GM23338 (cell line): ENCODE measurements around the gene IL15RA. TPM values are rescaled to one million over a fixed set of nuclear protein-coding genes. Genes with fewer than 3 reads are reported as not detected.

Experiments
- ATAC-seq: fragments of 200-7000 bp; cut with Tn5 transposase; 3 replicates; pipeline ENCODE4 v1.9.1; 2020
- DNase-seq: peaks from one replicate; pipeline ENCODE4 v3.0.0-alpha.2; 2015; ENCODE audit warnings: low spot score
- H2AFZ ChIP-seq: fragments of 200-600 bp; sonication (generic); 2 replicates; pipeline ENCODE4 v1.8.0; 2016; ENCODE audit warnings: antibody characterized with exemption, mild to moderate bottlenecking, moderate library complexity
- H3F3A ChIP-seq: fragments of 200-600 bp; sonication (generic); replicated peaks from 2 replicates; pipeline ENCODE4 v1.8.0; 2017; ENCODE audit warnings: antibody characterized with exemption, mixed run types, low read depth
- H3K27ac ChIP-seq: fragments of 200-600 bp; sonication (generic); 2 replicates; pipeline ENCODE4 v1.6.1; 2016; ENCODE audit warnings: low read depth
- H3K27me3 ChIP-seq: fragments of 200-600 bp; sonication (generic); 2 replicates; pipeline ENCODE4 v1.8.0; 2016; ENCODE audit warnings: mild to moderate bottlenecking, mixed run types, moderate library complexity; ENCODE audit not compliant: insufficient read depth
- H3K36me3 ChIP-seq: fragments of 200-600 bp; sonication (generic); 2 replicates; pipeline ENCODE4 v1.8.0; 2016; ENCODE audit warnings: mild to moderate bottlenecking; ENCODE audit not compliant: insufficient read depth
- H3K4me1 ChIP-seq: fragments of 200-600 bp; sonication (generic); 2 replicates; pipeline ENCODE4 v1.8.0; 2016; ENCODE audit warnings: mild to moderate bottlenecking, moderate library complexity; ENCODE audit not compliant: insufficient read depth
- H3K4me2 ChIP-seq: fragments of 200-600 bp; sonication (generic); 2 replicates; pipeline ENCODE4 v1.7.1; 2017; ENCODE audit warnings: mixed run types
- H3K4me3 ChIP-seq: fragments of 200-600 bp; sonication (generic); 2 replicates; pipeline ENCODE4 v1.6.1; 2016; ENCODE audit warnings: mixed run types
- H3K79me2 ChIP-seq: fragments of 200-600 bp; sonication (generic); replicated peaks from 2 replicates; pipeline ENCODE4 v1.8.0; 2017; ENCODE audit warnings: mild to moderate bottlenecking; ENCODE audit not compliant: insufficient read depth
- H3K9me2 ChIP-seq: fragments of 200-600 bp; sonication (generic); 2 replicates; pipeline ENCODE4 v1.8.0; 2017; ENCODE audit not compliant: insufficient read depth
- H4K20me1 ChIP-seq: fragments of 200-600 bp; sonication (generic); replicated peaks from 2 replicates; pipeline ENCODE4 v1.8.0; 2017; ENCODE audit warnings: mild to moderate bottlenecking; ENCODE audit not compliant: insufficient read depth
- H3K27ac Mint-ChIP-seq: 2 replicates; pipeline ENCODE4 v1.8.0; 2020; ENCODE audit warnings: inconsistent platforms, mild to moderate bottlenecking, moderate library complexity, mixed read lengths
- H3K27me3 Mint-ChIP-seq: 3 replicates; pipeline ENCODE4 v1.8.0; 2022; ENCODE audit warnings: low read depth, mild to moderate bottlenecking, moderate library complexity, mixed read lengths, inconsistent platforms; ENCODE audit not compliant: insufficient read depth, poor library complexity
- H3K36me3 Mint-ChIP-seq: 3 replicates; pipeline ENCODE4 v1.8.0; 2021; ENCODE audit warnings: low read depth, mild to moderate bottlenecking, inconsistent platforms, moderate library complexity, mixed read lengths
- H3K4me1 Mint-ChIP-seq: 3 replicates; pipeline ENCODE4 v1.8.0; 2020; ENCODE audit warnings: mild to moderate bottlenecking, inconsistent platforms, mixed read lengths
- H3K4me3 Mint-ChIP-seq: 3 replicates; pipeline ENCODE4 v1.8.0; 2021; ENCODE audit warnings: moderate library complexity, mild to moderate bottlenecking, inconsistent platforms, mixed read lengths
- H3K9me3 Mint-ChIP-seq: 3 replicates; pipeline ENCODE4 v1.8.0; 2020; ENCODE audit warnings: moderate library complexity, mild to moderate bottlenecking, inconsistent platforms, mixed read lengths
- CTCF ChIP-seq, 2 experiments: fragments of 200-600 bp in 1 of 2; sonication (generic) in 1 of 2; conservative IDR thresholded peaks; 2 replicates each; pipeline versions ENCODE4 v1.5.1 to v1.6.1; 2016 to 2017; ENCODE audit warnings: antibody characterized with exemption in 2 of 2, low read depth in 2 of 2, mild to moderate bottlenecking in 2 of 2, moderate library complexity in 1 of 2
- ETS1 ChIP-seq: IDR thresholded peaks from 2 replicates; pipeline ENCODE4 v1.6.1; 2016; ENCODE audit warnings: antibody characterized with exemption
- EZH2 ChIP-seq: fragments of 200-600 bp; sonication (generic); IDR thresholded peaks from one replicate; pipeline ENCODE4 v1.8.0; 2017; ENCODE audit warnings: antibody characterized with exemption, mild to moderate bottlenecking, low read depth; ENCODE audit not compliant: unreplicated experiment
- EZH2phosphoT487 ChIP-seq: fragments of 200-600 bp; sonication (generic); IDR thresholded peaks from one replicate; pipeline ENCODE4 v1.8.1; 2018; ENCODE audit warnings: antibody characterized with exemption; ENCODE audit not compliant: unreplicated experiment
- JUNB ChIP-seq: IDR thresholded peaks from one replicate; pipeline ENCODE4 v1.6.1; 2016; ENCODE audit warnings: antibody characterized with exemption; ENCODE audit not compliant: unreplicated experiment
- POLR2AphosphoS5 ChIP-seq: IDR thresholded peaks from 2 replicates; pipeline ENCODE4 v1.6.1; 2016; ENCODE audit warnings: antibody characterized with exemption, low read depth
- STAT1 ChIP-seq: IDR thresholded peaks from one replicate; pipeline ENCODE4 v1.6.1; 2016; ENCODE audit warnings: antibody characterized with exemption; ENCODE audit not compliant: unreplicated experiment
- ZNF114 ChIP-seq: fragments of 250-450 bp; sonication (Bioruptor Pico); IDR thresholded peaks from 2 replicates; pipeline ENCODE4 v1.5.0; 2020; ENCODE audit warnings: mild to moderate bottlenecking, moderate library complexity
- ZNF331 ChIP-seq: fragments of 250-450 bp; sonication (Bioruptor Pico); IDR thresholded peaks from 2 replicates; pipeline ENCODE4 v1.5.0; 2020; ENCODE audit warnings: low read depth, mild to moderate bottlenecking, moderate library complexity
- polyA plus RNA-seq: library from polyadenylated mRNA; unstranded; fragments of >200 nt; fragmentation: Nextera tagmentation; extraction: Ambion mirVana; gene quantifications from 2 replicates; pipeline ENCODE4 v1.2.1, GENCODE V29; 2016
- total RNA-seq: library from RNA; depleted of rRNA; stranded (reverse); fragments of >200 nt; shearing (Covaris generic); gene quantifications from 2 replicates; pipeline ENCODE4 v1.2.3, GENCODE V29; 2014
- TF ChIP-seq, protein P1 (sequence below): fragments of 250-450 bp; sonication (Bioruptor Pico); IDR thresholded peaks from 2 replicates; pipeline ENCODE4 v1.5.0; 2020; ENCODE audit warnings: mild to moderate bottlenecking, moderate library complexity
- TF ChIP-seq, protein P2 (sequence below): IDR thresholded peaks from one replicate; pipeline ENCODE4 v1.6.1; 2018; ENCODE audit warnings: antibody characterized with exemption; ENCODE audit not compliant: unreplicated experiment

Gene IL15RA
- total and polyA plus RNA-seq, 2 experiments from 2014 or later: 1.6 to 2.2 TPM

- TF ChIP-seq CTCF (conservative IDR thresholded peaks at IDR 0.05; ENCODE audit: low read depth in 2 of 2) (no peak), ZNF114 (CRISPR knock-in tag) (no peak), EZH2phosphoT487 (no peak), STAT1 (no peak), JUNB (no peak), ETS1 (no peak), POLR2AphosphoS5 (no peak)
Observed at GRCh38 chr10:5911670-5912069, 65.7 kb downstream of the IL15RA start (continued).

GRCh38 chr10:5910323-5911100 is 66.8 kb downstream of the IL15RA start:
- Histone ChIP-seq H2AFZ (no peak overlapping the region), H3K36me3 (peaks cover 33% of the 10 kb centered on the region), H3F3A (no peaks in the 10 kb centered on the region), H3K79me2 (peaks cover 7% of the 10 kb centered on the region; the same call in 1 of the 2 replicates), H3K4me1 (no peaks in the 10 kb centered on the region), H4K20me1 (peaks cover 6% of the 10 kb centered on the region; the same call in 1 of the 2 replicates), H3K4me3 (no peak overlapping the region), H3K27me3 (no peaks in the 10 kb centered on the region), H3K4me2 (no peak overlapping the region), H3K27ac (no peak overlapping the region), H3K9me2 (no peaks in the 10 kb centered on the region)
- no peak overlapping the region for H3K4me3 Mint-ChIP-seq
- no peaks in the 10 kb centered on the region for H3K4me1 Mint-ChIP-seq
- no peak for DNase-seq
- H3K27me3 Mint-ChIP-seq: peaks cover 1% of the 10 kb centered on the region
- no peak overlapping the region for H3K27ac Mint-ChIP-seq
- no peaks in the 10 kb centered on the region for H3K9me3 Mint-ChIP-seq
- H3K36me3 Mint-ChIP-seq: peaks cover 67% of the 10 kb centered on the region
- no peak for ATAC-seq
- TF ChIP-seq ZNF331 (no peak), ZNF114 (CRISPR knock-in tag) (no peak), EZH2 (no peak), EZH2phosphoT487 (no peak)
- TF ChIP-seq, protein P1, sequence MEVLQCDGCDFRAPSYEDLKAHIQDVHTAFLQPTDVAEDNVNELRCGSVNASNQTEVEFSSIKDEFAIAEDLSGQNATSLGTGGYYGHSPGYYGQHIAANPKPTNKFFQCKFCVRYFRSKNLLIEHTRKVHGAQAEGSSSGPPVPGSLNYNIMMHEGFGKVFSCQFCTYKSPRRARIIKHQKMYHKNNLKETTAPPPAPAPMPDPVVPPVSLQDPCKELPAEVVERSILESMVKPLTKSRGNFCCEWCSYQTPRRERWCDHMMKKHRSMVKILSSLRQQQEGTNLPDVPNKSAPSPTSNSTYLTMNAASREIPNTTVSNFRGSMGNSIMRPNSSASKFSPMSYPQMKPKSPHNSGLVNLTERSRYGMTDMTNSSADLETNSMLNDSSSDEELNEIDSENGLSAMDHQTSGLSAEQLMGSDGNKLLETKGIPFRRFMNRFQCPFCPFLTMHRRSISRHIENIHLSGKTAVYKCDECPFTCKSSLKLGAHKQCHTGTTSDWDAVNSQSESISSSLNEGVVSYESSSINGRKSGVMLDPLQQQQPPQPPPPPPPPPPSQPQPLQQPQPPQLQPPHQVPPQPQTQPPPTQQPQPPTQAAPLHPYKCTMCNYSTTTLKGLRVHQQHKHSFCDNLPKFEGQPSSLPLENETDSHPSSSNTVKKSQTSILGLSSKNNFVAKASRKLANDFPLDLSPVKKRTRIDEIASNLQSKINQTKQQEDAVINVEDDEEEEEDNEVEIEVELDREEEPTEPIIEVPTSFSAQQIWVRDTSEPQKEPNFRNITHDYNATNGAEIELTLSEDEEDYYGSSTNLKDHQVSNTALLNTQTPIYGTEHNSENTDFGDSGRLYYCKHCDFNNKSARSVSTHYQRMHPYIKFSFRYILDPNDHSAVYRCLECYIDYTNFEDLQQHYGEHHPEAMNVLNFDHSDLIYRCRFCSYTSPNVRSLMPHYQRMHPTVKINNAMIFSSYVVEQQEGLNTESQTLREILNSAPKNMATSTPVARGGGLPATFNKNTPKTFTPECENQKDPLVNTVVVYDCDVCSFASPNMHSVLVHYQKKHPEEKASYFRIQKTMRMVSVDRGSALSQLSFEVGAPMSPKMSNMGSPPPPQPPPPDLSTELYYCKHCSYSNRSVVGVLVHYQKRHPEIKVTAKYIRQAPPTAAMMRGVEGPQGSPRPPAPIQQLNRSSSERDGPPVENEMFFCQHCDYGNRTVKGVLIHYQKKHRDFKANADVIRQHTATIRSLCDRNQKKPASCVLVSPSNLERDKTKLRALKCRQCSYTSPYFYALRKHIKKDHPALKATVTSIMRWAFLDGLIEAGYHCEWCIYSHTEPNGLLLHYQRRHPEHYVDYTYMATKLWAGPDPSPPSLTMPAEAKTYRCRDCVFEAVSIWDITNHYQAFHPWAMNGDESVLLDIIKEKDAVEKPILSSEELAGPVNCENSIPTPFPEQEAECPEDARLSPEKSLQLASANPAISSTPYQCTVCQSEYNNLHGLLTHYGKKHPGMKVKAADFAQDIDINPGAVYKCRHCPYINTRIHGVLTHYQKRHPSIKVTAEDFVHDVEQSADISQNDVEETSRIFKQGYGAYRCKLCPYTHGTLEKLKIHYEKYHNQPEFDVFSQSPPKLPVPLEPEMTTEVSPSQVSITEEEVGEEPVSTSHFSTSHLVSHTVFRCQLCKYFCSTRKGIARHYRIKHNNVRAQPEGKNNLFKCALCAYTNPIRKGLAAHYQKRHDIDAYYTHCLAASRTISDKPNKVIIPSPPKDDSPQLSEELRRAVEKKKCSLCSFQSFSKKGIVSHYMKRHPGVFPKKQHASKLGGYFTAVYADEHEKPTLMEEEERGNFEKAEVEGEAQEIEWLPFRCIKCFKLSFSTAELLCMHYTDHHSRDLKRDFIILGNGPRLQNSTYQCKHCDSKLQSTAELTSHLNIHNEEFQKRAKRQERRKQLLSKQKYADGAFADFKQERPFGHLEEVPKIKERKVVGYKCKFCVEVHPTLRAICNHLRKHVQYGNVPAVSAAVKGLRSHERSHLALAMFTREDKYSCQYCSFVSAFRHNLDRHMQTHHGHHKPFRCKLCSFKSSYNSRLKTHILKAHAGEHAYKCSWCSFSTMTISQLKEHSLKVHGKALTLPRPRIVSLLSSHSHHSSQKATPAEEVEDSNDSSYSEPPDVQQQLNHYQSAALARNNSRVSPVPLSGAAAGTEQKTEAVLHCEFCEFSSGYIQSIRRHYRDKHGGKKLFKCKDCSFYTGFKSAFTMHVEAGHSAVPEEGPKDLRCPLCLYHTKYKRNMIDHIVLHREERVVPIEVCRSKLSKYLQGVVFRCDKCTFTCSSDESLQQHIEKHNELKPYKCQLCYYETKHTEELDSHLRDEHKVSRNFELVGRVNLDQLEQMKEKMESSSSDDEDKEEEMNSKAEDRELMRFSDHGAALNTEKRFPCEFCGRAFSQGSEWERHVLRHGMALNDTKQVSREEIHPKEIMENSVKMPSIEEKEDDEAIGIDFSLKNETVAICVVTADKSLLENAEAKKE (CRISPR knock-in tag): no peak
- TF ChIP-seq, protein P2, sequence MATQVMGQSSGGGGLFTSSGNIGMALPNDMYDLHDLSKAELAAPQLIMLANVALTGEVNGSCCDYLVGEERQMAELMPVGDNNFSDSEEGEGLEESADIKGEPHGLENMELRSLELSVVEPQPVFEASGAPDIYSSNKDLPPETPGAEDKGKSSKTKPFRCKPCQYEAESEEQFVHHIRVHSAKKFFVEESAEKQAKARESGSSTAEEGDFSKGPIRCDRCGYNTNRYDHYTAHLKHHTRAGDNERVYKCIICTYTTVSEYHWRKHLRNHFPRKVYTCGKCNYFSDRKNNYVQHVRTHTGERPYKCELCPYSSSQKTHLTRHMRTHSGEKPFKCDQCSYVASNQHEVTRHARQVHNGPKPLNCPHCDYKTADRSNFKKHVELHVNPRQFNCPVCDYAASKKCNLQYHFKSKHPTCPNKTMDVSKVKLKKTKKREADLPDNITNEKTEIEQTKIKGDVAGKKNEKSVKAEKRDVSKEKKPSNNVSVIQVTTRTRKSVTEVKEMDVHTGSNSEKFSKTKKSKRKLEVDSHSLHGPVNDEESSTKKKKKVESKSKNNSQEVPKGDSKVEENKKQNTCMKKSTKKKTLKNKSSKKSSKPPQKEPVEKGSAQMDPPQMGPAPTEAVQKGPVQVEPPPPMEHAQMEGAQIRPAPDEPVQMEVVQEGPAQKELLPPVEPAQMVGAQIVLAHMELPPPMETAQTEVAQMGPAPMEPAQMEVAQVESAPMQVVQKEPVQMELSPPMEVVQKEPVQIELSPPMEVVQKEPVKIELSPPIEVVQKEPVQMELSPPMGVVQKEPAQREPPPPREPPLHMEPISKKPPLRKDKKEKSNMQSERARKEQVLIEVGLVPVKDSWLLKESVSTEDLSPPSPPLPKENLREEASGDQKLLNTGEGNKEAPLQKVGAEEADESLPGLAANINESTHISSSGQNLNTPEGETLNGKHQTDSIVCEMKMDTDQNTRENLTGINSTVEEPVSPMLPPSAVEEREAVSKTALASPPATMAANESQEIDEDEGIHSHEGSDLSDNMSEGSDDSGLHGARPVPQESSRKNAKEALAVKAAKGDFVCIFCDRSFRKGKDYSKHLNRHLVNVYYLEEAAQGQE: no peak
